ENCODE results near the gene PAPOLA. TPM values are rescaled to one million over a fixed set of nuclear protein-coding genes. Genes with fewer than 3 reads are reported as not detected.

PAPOLA gene
- total RNA-seq, 4 donors from 2014 or later: 66.1 to 91.4 (median 76.0) TPM

DNA sequence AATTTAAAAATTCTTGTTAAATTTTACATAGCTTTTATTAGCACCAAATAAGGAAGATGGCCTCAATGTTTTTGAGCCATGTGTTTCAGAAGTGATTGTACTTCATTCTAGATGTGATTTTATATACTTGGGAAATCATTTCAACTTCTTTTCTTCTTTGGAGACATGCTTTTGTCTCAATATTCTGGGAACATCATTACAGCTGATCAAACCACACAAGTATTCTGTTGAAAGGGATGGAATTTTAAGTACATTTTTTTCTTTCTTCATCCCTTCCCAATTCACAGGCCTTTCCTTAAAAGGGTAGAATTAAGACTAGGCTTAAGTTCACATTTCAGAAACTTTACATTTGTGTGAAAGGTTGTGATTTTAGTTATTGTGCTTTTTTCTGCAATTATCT is 66.4 kb downstream of the PAPOLA start:
- no peak for DNase-seq (ENCODE audit: low spot score in 2 of 2)
- TF ChIP-seq POLR2A (IDR thresholded peaks at IDR 0.05): no peak
- TF ChIP-seq, protein P1, sequence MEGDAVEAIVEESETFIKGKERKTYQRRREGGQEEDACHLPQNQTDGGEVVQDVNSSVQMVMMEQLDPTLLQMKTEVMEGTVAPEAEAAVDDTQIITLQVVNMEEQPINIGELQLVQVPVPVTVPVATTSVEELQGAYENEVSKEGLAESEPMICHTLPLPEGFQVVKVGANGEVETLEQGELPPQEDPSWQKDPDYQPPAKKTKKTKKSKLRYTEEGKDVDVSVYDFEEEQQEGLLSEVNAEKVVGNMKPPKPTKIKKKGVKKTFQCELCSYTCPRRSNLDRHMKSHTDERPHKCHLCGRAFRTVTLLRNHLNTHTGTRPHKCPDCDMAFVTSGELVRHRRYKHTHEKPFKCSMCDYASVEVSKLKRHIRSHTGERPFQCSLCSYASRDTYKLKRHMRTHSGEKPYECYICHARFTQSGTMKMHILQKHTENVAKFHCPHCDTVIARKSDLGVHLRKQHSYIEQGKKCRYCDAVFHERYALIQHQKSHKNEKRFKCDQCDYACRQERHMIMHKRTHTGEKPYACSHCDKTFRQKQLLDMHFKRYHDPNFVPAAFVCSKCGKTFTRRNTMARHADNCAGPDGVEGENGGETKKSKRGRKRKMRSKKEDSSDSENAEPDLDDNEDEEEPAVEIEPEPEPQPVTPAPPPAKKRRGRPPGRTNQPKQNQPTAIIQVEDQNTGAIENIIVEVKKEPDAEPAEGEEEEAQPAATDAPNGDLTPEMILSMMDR (IDR thresholded peaks at IDR 0.05): no peak
- H3K4me3 ChIP-seq (ENCODE audit: low read depth, poor library complexity, severe bottlenecking): no peak overlapping the region
- intact Hi-C loops (cut with DNase I; ENCODE audit: low total_unique reads): loop anchor here (5.0 kb wide), 1 partner anchor 169 kb away; no protein-coding TSS in a partner anchor

- intact Hi-C loops (cut with DNase I; ENCODE audit: low total_unique reads): no loop called here
- no peak for TF ChIP-seq POLR2A (IDR thresholded peaks at IDR 0.05)
- TF ChIP-seq, protein P1 (IDR thresholded peaks at IDR 0.05): no peak
Measured at GRCh38 chr14:96571311-96571710, 69.1 kb downstream of the PAPOLA start.

DNA sequence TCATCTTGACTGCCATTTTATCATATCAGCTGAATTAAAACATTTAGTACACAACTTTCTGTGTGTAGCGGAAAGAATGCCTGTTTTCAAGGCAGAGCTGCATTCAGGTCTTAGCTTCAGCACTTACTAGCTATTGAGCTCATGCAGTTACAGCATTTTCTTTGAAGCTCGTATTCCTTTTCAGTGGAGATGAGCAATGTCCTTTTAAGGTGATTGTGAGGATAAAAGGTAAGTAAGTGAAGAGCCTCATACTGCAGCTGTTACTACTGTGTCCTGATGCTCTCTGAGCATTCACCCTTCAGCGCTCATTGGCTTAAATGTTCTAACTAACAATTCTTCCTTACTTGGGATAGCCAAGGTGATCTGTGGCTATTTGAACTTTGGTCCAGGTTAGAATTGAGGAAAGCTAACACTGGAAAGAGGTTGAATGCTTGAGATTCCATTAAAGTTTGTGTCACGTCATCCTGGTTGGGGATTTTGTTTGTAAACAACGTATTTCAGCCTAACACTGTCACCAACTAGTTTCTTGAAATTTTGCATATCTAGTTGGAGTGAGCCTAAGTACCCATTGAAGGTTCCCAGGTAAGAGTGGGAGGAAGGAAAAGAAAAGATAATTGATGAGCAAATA is 71.4 kb downstream of the PAPOLA start:
- no peak for DNase-seq (ENCODE audit: low spot score in 2 of 2)
- WGBS, 2 donors: 90 to 98% methylated on average over 5 of the region's 5 CpGs
- TF ChIP-seq, protein P1 (IDR thresholded peaks at IDR 0.05): no peak
- intact Hi-C loops (cut with DNase I; ENCODE audit: low total_unique reads): no loop called here
- H3K4me3 ChIP-seq (ENCODE audit: low read depth, poor library complexity, severe bottlenecking): no peak overlapping the region

More at GRCh38 chr14:96571311-96571710, 69.1 kb downstream of the PAPOLA start:
- WGBS, 2 donors: 98% methylated on average over 4 of the region's 4 CpGs
- DNase-seq (ENCODE audit: low spot score in 2 of 2): no peak
- no peak overlapping the region for H3K4me3 ChIP-seq (ENCODE audit: low read depth, poor library complexity, severe bottlenecking)

DNA sequence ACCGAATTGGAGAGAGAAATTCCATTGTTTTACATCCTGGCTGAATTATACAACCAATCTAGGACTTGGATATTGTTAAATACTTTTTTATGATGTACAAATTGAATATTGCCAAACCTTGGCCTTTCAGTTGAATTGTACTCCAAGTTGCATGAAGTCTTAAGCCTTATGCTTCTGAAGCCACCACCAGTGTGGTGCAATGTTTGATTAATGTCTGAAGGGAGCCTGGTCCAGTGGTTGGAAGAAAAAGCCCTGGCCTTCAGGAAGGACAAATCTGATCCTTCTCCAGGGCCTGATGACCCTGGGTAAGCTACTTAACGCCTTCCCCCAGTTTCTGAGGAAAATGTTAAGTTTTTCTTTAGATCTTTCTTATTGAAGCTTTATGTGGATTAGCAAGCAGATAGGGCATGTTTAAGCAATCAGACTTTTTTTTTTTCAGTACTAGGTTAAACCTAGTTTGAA is 72.0 kb downstream of the PAPOLA start:
- intact Hi-C loops (cut with DNase I; ENCODE audit: low total_unique reads): no loop called here
- no peak for DNase-seq (ENCODE audit: low spot score in 2 of 2)
- TF ChIP-seq, protein P1 (IDR thresholded peaks at IDR 0.05): no peak
- TF ChIP-seq POLR2A (IDR thresholded peaks at IDR 0.05): no peak
- H3K4me3 ChIP-seq (ENCODE audit: low read depth, poor library complexity, severe bottlenecking): no peak overlapping the region
- WGBS, 2 donors: 73 to 74% methylated on average over 2 of the region's 2 CpGs

DNA sequence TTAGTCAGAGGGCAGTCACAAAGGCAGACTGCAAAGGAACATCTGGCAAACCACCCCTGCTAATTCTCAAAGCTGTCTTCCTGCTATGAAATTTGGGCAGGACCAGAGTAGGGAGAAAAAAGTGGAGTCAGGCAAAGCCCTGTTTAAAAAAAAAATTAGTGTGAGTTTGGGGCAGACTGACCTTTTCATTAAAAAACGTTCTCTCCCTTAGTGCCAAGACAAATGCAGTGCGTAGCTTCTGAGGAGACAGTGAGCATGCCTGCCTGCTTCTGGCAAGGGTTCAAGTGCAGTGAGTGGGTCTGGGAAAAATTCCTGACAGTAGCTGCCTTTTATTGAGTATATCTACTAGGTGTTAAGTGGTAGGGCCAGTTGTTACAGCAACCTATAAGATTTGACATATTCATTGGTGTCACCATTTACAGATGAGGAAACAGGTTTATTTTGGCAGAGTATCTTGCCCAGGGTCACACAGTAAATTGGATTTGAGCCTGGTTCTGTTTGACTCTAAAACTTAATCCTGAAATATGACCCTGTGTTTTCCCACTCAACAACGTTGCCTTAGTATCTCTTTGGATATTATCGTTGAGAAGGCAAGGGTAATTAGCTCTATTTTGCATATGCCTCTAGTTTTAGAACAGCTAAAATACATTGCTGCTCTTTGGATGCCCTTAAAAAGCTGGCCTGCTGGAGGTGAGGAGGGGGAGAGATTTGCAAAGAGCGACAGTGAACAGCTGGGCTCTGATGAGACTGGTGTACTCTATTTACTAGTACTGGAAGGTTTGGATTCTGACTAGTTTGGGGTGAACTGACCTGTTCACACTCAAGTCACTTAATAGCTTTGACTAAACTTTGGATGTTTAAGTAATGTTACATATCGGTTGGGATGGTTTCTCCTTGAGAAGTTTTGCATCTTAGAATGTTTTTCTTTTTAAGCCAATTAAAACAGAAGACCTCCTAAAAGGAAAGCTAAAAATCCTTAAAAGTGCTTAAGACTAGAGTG is 72.8 kb downstream of the PAPOLA start:
- TF ChIP-seq, protein P1 (IDR thresholded peaks at IDR 0.05): no peak
- no peak for TF ChIP-seq POLR2A (IDR thresholded peaks at IDR 0.05)
- H3K4me3 ChIP-seq (ENCODE audit: low read depth, poor library complexity, severe bottlenecking): no peak overlapping the region
- WGBS, 2 donors: 38 to 44% methylated on average over 6 of the region's 6 CpGs
- no peak for DNase-seq (ENCODE audit: low spot score in 2 of 2)
- intact Hi-C loops (cut with DNase I; ENCODE audit: low total_unique reads): no loop called here
